SK-N-MC (cell line): Measurements from ENCODE around the gene PRELP.

Experiments
- EZH2 ChIP-seq: fragments of 200-600 bp; sonication (generic); IDR thresholded peaks from one replicate; pipeline ENCODE4 v1.6.1; 2017; ENCODE audit warnings: antibody characterized with exemption
- POLR2AphosphoS5 ChIP-seq: IDR thresholded peaks from 2 replicates; pipeline ENCODE4 v1.6.1; 2012; ENCODE audit warnings: mild to moderate bottlenecking, low read depth, low read length, borderline replicate concordance

GRCh38 chr1:203462878-203463277 is 12.7 kb upstream of the PRELP start:
- TF ChIP-seq POLR2AphosphoS5 (no peak), EZH2 (no peak)
